LNCaP clone FGC (cell line): Measurements from ENCODE around the gene STXBP5.

ENCODE experiments used
- DNase-seq: peaks from one replicate; pipeline ENCODE4 v3.0.0-alpha.2; 2011; ENCODE audit warnings: low read depth
- H3K4me3 ChIP-seq: 2 replicates; pipeline ENCODE4 v1.5.1; 2011; ENCODE audit warnings: mild to moderate bottlenecking, low read depth, low read length, control low read depth
- CTCF ChIP-seq: IDR thresholded peaks from 2 replicates; pipeline ENCODE4 v1.5.1; 2012; ENCODE audit warnings: mild to moderate bottlenecking; ENCODE audit not compliant: control insufficient read depth, insufficient read depth; ENCODE audit errors: extremely low read depth

Gene STXBP5

GRCh38 chr6:147166992-147167391 is 37.2 kb upstream of the STXBP5 start:
- no peak for DNase-seq
- no peak overlapping the region for H3K4me3 ChIP-seq
- no peak for TF ChIP-seq CTCF

- DNase-seq, result no peak
- no peak overlapping the region for H3K4me3 ChIP-seq
- no peak for TF ChIP-seq CTCF
Measured at GRCh38 chr6:147167576-147168461, 36.4 kb upstream of the STXBP5 start.

- H3K4me3 ChIP-seq, result no peak overlapping the region
- TF ChIP-seq CTCF, result no peak
- DNase-seq, result no peak
Measured at GRCh38 chr6:147169529-147169928, 34.7 kb upstream of the STXBP5 start.

- H3K4me3 ChIP-seq, result no peak overlapping the region
- TF ChIP-seq CTCF, result no peak
- no peak for DNase-seq
Measured at GRCh38 chr6:147170269-147170668, 33.9 kb upstream of the STXBP5 start.

- DNase-seq, result peak; percentile 70
- TF ChIP-seq CTCF, result no peak
- H3K4me3 ChIP-seq, result no peak overlapping the region
Measured at GRCh38 chr6:147173140-147173539, 31.1 kb upstream of the STXBP5 start.

GRCh38 chr6:147173675-147174308 is 30.4 kb upstream of the STXBP5 start:
- H3K4me3 ChIP-seq, result no peak overlapping the region
- no peak for TF ChIP-seq CTCF
- no peak for DNase-seq
